Breast epithelium (tissue), 4 donors: ENCODE measurements around the gene OTOF. TPM values are rescaled to one million over a fixed set of nuclear protein-coding genes. Genes with fewer than 3 reads are reported as not detected.

Source experiments
- DNase-seq, 2 donors: peaks; one replicate each; pipeline ENCODE4 v3.0.0-alpha.2; 2019; ENCODE audit warnings: low spot score in 2 of 2
- H3K27ac ChIP-seq, 2 donors: fragments of 200-600 bp; sonication (generic) in 1 of 2; one replicate each; pipeline ENCODE4 v1.5.1; 2016 to 2019; ENCODE audit warnings: mild to moderate bottlenecking in 1 of 2
- H3K27me3 ChIP-seq, 2 donors: fragments of 200-600 bp; sonication (generic) in 1 of 2; one replicate each; pipeline versions ENCODE4 v1.5.1 to v1.6.0; 2017 to 2019; ENCODE audit warnings: control low read depth in 1 of 2, mild to moderate bottlenecking in 1 of 2
- H3K36me3 ChIP-seq: fragments of 200-600 bp; one replicate; pipeline ENCODE4 v1.5.1; 2019
- H3K4me1 ChIP-seq, 2 donors: fragments of 200-600 bp; sonication (generic); one replicate each; pipeline ENCODE4 v1.5.1; 2016 to 2019; ENCODE audit warnings: control low read depth in 1 of 2
- H3K4me3 ChIP-seq, 3 donors: fragments of 200-600 bp; sonication (generic); 1 replicate in 2 of 3; 2 replicates in 1 of 3; pipeline ENCODE4 v1.5.1; 2016 to 2019; ENCODE audit warnings: mild to moderate bottlenecking in 3 of 3, moderate library complexity in 2 of 3
- H3K9me3 ChIP-seq, 2 donors: fragments of 200-600 bp; sonication (generic) in 1 of 2; one replicate each; pipeline ENCODE4 v1.5.1; 2016 to 2019; ENCODE audit warnings: control low read depth in 1 of 2
- POLR2A ChIP-seq: fragments of 450-650 bp; IDR thresholded peaks from one replicate; pipeline ENCODE4 v1.6.1; 2016; ENCODE audit warnings: antibody characterized with exemption, mild to moderate bottlenecking, moderate library complexity
- POLR2AphosphoS5 ChIP-seq, 3 donors: sonication (generic); formaldehyde crosslinking; IDR thresholded peaks; one replicate each; pipeline ENCODE4 v1.6.1; 2017; ENCODE audit warnings: antibody characterized with exemption in 3 of 3
- intact Hi-C: fragments of 100-400 bp; cut with DNase I; formaldehyde crosslinking; loops from one replicate; pipeline ENCODE4 v1.15.1; 2023; ENCODE audit warnings: low total_unique reads
- total RNA-seq, 3 donors: library from RNA; depleted of rRNA; stranded (reverse); fragments of >200 nt; gene quantifications; one replicate each; pipeline ENCODE4 v1.1.0, GENCODE V29; 2016
- TF ChIP-seq, protein P1 (sequence below), 3 donors: fragments of 450-650 bp; IDR thresholded peaks; one replicate each; pipeline ENCODE4 v1.5.1; 2016 to 2017; ENCODE audit warnings: antibody characterized with exemption in 3 of 3, mild to moderate bottlenecking in 3 of 3, moderate library complexity in 3 of 3

OTOF gene
- total RNA-seq, 3 donors from 2014 or later, result 0.15 to 0.33 (median 0.32) TPM

- no peak for DNase-seq
- Histone ChIP-seq H3K9me3 (no peaks in the 10 kb centered on the region), H3K4me3 (no peak overlapping the region), H3K36me3 (no peaks in the 10 kb centered on the region), H3K27me3 (no peaks in the 10 kb centered on the region), H3K4me1 (no peaks in the 10 kb centered on the region), H3K27ac (no peak overlapping the region)
- TF ChIP-seq POLR2A (no peak), POLR2AphosphoS5 (IDR thresholded peaks at IDR 0.05) (no peak)
- TF ChIP-seq, protein P1, sequence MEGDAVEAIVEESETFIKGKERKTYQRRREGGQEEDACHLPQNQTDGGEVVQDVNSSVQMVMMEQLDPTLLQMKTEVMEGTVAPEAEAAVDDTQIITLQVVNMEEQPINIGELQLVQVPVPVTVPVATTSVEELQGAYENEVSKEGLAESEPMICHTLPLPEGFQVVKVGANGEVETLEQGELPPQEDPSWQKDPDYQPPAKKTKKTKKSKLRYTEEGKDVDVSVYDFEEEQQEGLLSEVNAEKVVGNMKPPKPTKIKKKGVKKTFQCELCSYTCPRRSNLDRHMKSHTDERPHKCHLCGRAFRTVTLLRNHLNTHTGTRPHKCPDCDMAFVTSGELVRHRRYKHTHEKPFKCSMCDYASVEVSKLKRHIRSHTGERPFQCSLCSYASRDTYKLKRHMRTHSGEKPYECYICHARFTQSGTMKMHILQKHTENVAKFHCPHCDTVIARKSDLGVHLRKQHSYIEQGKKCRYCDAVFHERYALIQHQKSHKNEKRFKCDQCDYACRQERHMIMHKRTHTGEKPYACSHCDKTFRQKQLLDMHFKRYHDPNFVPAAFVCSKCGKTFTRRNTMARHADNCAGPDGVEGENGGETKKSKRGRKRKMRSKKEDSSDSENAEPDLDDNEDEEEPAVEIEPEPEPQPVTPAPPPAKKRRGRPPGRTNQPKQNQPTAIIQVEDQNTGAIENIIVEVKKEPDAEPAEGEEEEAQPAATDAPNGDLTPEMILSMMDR (IDR thresholded peaks at IDR 0.05), result no peak
- intact Hi-C loops, result no loop called here
Measured at GRCh38 chr2:26484579-26484978, 6.7 kb upstream of the OTOF start.

DNA sequence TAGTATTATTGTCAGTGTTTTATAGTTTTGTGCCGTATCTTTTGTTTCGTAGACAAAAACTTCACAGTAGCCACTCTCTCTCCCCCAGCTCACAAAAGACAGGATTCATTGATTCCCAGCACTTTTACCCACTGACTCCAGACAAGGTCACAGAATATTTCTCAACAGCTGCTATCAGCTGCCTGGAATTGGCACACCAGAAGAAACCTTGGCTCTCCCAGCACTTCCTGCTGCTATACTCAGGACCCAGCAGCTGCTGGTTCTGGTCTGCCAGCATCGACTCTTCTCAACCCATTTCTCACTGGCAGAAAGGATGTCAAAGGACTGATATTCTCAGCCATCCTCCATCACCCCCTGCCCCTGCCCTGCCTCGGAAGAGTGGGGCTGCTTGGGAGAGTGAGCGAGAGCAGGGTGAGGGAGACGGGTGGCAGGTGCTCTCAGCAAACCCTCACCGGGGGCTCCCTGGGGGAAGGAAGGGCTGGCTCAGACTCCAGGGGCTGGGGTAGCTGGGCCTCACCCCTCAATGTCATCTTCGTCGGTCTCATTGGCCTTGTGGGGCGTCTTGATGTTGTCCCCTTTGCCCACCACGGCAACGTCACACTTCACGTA, 6.1 kb upstream of the OTOF start:
- Histone ChIP-seq H3K4me3 (no peak overlapping the region), H3K27ac (no peak overlapping the region), H3K9me3 (no peaks in the 10 kb centered on the region), H3K4me1 (no peaks in the 10 kb centered on the region), H3K36me3 (no peaks in the 10 kb centered on the region), H3K27me3 (no peaks in the 10 kb centered on the region)
- DNase-seq, result no peak
- intact Hi-C loops, result no loop called here
- no peak for TF ChIP-seq POLR2A
- no peak for TF ChIP-seq POLR2AphosphoS5 (IDR thresholded peaks at IDR 0.05)
- TF ChIP-seq, protein P1 (IDR thresholded peaks at IDR 0.05), result no peak

GRCh38 chr2:26483516-26483915, 5.6 kb upstream of the OTOF start:
- no peaks in the 10 kb centered on the region for H3K9me3 ChIP-seq
- H3K27me3 ChIP-seq, result no peaks in the 10 kb centered on the region
- H3K4me3 ChIP-seq, result no peak overlapping the region
- intact Hi-C loops, result no loop called here
- no peaks in the 10 kb centered on the region for H3K36me3 ChIP-seq
- DNase-seq, result no peak
- no peak for TF ChIP-seq POLR2A
- TF ChIP-seq POLR2AphosphoS5 (IDR thresholded peaks at IDR 0.05), result no peak
- TF ChIP-seq, protein P1 (IDR thresholded peaks at IDR 0.05), result no peak
- H3K27ac ChIP-seq, result no peak overlapping the region
- no peaks in the 10 kb centered on the region for H3K4me1 ChIP-seq

DNA sequence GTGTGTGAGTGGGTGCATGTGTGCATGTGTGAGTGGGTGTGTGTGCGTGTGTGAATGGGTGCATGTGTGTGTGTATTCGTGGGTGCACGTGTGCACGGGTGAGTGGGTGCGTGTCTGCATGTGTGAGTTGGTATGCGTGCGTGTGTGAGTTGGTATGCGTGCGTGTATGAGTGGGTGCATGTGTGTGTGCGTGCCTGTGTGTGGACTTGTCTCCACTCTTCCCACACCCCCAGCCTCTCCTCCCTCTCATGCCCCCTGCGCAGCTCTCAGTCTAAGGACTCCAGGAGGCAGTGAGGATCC, 5.1 kb upstream of the OTOF start:
- no peak for DNase-seq
- TF ChIP-seq, protein P1 (IDR thresholded peaks at IDR 0.05), result no peak
- no peak for TF ChIP-seq POLR2AphosphoS5 (IDR thresholded peaks at IDR 0.05)
- TF ChIP-seq POLR2A, result no peak
- no peak overlapping the region for H3K27ac ChIP-seq
- H3K27me3 ChIP-seq, result no peaks in the 10 kb centered on the region
- no peaks in the 10 kb centered on the region for H3K36me3 ChIP-seq
- no peak overlapping the region for H3K4me3 ChIP-seq
- intact Hi-C loops, result no loop called here
- H3K9me3 ChIP-seq, result no peaks in the 10 kb centered on the region
- no peaks in the 10 kb centered on the region for H3K4me1 ChIP-seq

- Histone ChIP-seq H3K9me3 (no peaks in the 10 kb centered on the region), H3K36me3 (no peaks in the 10 kb centered on the region), H3K4me1 (no peaks in the 10 kb centered on the region), H3K27ac (no peak overlapping the region), H3K4me3 (no peak overlapping the region), H3K27me3 (no peaks in the 10 kb centered on the region)
- intact Hi-C loops, result no loop called here
- no peak for DNase-seq
- TF ChIP-seq POLR2A (no peak), POLR2AphosphoS5 (IDR thresholded peaks at IDR 0.05) (no peak)
- TF ChIP-seq, protein P1 (IDR thresholded peaks at IDR 0.05), result no peak
Measured at GRCh38 chr2:26482211-26483026, 4.5 kb upstream of the OTOF start.
